HG03175 (cell line): ENCODE results near the gene EXOC3L1.

ENCODE experiments used
- ATAC-seq: cut with Tn5 transposase; IDR thresholded peaks from one replicate; pipeline ENCODE4 v1.9.1; 2021; ENCODE audit warnings: mild to moderate bottlenecking, moderate library complexity; ENCODE audit not compliant: unreplicated experiment

The EXOC3L1 gene

DNA sequence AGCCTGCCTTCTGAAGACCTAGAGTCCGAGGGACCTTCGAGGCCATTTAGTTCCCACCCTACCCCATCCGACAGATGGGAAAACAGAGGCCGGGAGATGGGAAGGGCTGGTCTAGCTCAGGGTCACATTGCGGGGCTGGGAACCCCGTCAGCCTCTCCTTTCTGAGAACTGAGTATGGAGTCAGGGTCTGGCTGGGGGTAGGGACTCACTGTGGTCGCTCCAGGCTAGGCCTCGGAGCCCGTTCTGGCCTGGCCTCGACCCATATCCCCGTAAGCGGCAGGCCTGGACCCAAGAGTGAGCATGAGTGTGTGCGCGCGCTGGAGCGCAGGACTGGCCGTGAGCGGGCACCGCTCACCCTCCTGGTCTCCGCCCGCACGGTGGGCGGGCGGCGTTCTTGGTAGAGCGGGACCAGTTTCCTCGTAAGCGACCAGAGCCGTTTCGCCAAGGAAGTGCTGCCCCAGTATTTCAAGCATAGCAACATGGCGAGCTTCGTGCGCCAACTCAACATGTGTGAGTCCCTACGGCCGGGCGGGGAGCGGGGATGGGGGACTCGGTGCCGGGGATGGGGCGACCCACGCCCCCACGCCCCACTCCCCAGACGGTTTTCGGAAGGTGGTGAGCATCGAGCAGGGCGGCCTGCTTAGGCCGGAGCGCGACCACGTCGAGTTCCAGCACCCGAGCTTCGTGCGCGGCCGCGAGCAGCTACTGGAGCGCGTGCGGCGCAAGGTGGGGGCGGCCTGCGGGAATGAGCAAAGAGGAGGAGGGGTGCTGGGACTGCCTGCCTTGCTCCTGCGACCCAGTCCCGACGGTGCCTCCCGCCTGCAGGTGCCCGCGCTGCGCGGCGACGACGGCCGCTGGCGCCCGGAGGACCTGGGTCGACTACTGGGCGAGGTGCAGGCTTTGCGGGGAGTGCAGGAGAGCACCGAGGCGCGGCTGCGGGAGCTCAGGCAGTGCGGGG, 24.5 kb downstream of the EXOC3L1 start:
- ATAC-seq = no peak

DNA sequence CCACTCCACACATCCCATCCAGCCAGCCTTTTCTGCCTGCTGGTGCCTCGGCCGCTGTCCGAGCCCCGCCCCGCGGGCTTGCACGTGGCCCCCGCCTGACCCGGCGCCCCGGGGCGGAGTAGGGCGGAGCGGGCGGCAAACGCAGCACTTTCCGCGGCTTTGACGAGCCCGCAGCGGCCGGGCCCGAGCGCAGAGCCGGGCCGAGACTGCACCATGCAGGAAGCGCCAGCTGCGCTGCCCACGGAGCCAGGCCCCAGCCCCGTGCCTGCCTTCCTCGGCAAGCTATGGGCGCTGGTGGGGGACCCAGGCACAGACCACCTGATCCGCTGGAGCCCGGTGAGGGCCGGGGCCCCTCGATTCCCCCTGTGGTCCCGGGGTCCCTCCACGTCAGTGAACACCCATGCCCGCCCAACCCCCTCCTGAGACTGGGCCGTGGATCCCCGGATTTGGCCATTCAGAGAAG, 25.3 kb downstream of the EXOC3L1 start, which contains the start of gene HSF4:
Gene HSF4 (plus strand): TSS at position 147 of the 463 bp plus-strand sequence. CDS start 67 bp downstream, at position 214.
- ATAC-seq = no peak

DNA sequence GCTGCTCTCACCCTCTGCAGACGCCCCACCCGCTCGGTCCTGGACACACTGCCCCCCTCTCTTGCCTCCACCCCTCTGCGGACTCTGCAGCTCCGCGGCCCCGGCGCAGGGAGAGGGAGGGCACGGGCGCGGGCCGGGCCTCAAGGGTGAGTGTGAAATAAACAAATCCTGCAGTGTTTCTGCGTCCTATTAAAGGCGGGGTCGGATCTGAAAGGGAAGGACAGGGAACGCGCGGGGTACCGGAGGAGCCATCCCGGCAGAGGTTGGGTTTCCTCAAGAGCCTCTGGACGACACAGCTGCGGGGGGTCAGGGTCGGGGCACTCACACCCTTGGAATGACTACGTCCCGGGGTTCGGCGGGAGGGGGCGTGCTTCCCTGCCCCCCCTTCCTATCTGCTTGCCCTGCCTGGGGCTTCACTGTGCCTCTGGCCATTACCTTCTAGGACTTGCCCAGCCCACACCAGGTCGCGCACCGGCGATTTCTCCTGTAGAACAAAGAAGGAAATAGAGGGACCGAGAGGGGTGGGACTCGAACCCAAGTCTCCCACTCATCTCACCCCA, 25.9 kb downstream of the EXOC3L1 start:
- no peak for ATAC-seq

DNA sequence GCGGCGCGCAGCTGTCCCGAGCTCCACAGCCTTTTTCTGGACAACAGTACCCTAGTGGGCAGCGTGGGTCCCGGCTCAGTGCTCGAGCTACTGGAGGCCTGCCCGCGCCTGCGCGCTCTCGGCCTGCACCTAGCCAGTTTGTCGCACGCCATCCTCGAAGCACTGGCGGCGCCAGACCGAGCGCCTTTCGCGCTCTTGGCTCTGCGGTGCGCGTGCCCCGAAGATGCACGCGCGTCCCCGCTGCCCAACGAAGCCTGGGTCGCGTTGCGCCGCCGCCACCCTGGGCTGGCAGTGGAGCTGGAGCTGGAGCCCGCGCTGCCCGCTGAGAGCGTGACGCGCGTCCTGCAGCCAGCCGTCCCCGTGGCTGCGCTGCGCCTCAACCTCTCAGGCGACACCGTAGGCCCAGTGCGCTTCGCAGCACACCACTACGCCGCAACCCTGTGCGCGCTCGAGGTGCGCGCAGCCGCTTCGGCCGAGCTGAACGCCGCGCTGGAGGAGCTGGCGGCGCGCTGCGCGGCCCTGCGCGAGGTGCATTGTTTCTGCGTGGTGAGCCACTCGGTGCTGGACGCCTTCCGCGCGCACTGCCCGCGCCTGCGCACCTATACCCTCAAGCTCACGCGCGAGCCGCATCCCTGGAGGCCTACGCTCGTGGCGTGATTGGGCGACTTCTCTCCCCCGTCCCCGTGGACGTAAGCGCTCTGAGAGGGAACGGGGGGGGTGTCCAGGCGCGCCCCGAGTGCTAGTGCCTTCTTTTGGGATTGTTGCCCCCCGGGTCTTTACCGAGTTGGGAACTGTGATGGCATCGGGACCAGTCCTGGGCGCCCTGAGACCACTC, 26.6 kb downstream of the EXOC3L1 start:
- no peak for ATAC-seq

DNA sequence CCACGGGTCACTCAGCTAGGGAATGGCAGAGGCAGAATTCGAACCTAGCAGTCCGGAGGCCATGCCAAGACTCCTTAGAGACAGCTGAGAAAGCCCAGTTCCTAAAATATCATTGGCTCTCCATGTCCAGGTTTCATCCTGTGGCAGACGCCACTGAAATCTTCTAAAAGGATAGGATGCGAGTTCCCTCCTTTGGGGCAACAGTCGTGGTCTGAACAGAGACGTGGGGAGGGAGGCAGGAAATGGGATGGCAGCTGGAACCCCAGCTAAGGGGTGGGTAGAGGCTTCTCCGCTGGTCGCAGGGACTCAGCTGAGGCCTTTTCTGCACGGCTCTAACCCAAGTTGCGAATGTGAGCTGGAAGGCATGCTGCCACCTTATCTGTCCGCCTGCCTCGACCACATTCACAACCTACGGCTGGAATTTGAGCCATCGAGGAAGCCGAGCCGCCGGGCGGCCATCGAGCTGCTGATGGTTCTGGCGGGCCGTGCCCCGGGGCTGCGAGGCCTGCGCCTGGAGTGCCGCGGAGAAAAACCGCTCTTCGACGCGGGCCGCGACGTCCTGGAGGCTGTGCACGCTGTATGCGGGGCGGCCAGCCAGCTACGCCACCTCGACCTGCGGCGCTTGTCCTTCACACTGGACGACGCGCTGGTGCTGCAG, 27.3 kb downstream of the EXOC3L1 start:
- ATAC-seq = no peak

DNA sequence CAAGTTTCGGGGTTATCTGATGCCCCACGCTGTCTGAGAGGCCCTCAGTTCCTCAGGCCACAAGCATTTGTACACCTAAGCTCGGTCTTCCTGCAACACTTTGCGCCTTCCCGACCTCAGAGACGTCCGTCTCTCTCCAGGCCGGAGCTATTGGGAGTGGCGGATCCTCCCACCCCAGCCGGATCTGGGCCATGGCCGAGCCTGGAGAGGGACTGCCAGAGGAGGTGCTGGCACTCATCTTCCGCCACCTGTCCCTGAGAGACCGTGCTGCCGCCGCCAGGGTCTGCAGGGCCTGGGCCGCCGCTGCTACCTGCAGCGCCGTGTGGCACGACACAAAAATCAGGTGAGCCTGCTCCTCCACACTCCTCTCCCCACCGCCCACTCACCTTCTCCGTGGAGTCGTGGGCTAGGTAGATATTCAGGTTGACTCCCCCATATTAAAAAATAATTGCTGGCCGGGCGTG, 28.3 kb downstream of the EXOC3L1 start:
- no peak for ATAC-seq

DNA sequence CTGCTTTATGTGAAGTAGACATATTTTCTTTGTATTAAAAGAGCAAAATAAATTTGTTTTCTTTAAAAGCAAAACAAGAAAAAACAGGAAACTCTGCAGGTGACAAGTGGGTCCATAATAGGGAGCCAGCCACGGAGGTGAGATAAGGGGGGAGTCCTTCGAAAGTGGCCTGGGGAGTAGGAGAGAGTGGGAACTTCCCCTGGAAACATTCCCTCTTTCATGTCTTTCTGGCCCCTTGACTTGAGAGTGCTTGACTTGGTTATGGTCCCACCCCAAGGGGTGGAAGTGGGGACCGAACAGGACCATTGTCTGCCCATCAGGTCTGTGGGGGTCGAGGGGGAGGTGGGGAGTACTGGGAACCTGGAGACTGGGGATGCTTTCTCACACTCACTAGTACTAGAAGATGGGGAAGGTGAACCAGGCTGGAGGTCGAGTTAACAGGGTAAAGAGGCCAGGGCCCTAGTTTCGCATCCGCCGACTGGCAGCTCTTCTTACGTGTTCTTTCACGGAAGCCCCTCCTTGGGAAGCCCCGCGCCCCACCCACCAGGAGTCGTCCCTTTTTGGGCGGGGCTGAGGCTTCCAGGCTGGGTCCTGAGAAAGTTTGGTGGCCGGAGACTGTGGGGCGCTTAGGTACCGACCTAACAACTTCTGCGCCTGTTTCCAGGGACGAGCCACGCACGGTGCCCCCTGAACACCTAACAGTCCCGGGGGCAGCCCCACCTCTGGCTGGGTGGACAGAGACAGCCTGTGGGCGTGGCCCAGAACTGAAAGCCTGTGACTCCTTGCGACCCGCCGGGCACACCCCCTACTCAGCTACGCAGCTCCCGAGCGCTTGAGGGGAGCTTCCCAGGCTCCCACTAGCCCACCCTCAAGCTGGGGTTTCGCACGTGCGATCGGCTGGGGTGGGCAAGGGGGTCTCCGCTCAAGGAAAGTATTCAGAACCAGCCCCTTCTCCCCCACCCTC, 31.0 kb downstream of the EXOC3L1 start:
- ATAC-seq = peak; percentile 32

DNA sequence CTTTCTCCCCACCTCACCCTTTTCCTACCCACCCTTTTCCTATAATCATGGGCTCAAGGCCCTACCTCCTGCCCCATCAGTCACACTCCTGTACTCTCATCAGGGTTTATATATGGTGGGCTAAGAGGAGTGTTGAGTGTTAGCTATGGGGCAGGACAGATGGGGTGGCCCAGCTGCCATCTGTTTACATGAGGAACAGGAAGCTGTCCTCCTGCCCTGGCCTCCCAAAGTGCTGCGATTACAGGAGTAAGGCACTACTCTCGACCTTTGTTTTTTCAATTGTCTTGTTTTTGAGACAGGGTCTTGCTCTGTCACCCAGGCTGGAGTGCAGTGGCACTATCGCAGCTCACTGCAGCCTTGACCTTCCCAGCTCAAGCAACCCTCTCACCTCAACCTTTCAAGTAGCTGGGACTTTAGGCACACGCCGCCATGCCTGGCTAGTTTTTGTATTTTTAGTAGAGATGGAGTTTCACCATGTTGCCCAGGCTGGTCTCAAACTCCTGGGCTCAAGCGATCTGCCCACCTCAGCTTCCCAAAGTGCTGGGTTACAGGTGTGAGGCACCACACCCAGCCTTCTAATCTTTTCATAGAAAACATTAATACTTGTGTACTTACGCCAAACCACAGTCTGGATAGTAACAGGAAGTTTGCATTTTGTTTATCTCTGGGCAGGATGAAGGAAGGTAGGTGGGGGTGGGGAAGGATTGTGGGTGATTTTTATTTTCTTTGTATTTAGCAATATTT, 31.9 kb downstream of the EXOC3L1 start:
- ATAC-seq = no peak

DNA sequence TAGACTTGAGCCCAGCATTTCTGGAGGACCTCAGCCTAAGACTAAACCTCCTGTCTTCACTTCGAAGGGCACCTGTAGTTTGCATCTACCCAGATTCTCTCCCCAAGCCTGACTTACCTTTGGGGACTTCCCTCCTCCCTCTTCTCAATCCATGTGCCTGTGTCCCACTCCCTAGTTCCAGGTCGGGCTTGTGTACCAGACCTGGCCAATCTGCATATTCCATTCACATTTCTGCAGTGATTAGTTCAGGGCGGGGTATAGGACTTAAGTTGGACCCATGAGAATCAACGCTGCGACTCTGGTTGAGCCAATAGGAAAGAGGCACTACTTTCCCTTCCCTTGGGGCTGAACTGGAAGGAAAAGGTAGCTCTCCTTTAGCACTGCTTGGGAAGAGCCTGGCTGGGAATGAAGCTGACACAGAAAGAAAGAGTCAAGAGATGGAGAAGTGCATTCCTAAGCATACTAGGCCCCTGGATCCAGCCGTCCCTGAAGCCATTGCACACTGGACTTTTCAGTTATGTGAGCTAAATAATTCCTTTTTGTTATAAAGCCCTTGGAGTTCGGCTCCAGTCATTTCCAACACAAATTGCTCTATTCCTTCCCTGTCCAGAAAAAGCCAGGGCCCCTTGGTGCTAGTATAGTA, 32.7 kb downstream of the EXOC3L1 start:
- no peak for ATAC-seq

DNA sequence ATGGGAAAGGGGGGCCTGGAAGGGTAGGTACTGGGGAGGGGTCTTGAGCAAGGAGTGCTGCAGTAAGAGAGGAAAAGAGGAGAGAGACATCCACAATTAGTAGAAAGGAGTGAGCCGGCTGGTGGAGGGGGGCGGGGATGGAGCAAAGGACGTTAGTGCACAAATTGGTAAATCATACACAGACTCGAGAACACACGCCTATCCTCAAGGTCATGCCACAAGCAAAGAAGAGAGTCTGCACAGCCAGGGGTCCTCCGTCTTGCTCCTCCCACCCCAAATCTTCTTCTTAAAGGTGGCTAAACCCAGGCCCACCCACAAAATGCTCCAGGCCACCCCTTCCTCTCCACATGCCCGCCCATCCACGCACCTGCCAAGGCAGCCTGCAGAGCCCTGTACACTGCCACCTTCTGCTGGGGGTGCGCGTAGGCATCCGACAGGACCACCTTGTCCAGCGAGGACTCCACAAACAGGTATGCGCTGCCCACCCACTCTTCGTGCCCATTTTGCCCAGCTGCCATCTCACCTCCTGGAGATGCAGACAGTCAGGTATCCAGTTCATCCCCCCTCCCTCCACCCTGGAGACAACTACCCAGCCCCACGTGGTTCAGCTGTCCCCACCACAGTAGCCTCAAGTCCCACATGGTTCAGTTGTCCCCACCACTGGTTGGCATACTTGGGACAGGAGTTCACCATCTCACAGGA, 33.6 kb downstream of the EXOC3L1 start:
- no peak for ATAC-seq

DNA sequence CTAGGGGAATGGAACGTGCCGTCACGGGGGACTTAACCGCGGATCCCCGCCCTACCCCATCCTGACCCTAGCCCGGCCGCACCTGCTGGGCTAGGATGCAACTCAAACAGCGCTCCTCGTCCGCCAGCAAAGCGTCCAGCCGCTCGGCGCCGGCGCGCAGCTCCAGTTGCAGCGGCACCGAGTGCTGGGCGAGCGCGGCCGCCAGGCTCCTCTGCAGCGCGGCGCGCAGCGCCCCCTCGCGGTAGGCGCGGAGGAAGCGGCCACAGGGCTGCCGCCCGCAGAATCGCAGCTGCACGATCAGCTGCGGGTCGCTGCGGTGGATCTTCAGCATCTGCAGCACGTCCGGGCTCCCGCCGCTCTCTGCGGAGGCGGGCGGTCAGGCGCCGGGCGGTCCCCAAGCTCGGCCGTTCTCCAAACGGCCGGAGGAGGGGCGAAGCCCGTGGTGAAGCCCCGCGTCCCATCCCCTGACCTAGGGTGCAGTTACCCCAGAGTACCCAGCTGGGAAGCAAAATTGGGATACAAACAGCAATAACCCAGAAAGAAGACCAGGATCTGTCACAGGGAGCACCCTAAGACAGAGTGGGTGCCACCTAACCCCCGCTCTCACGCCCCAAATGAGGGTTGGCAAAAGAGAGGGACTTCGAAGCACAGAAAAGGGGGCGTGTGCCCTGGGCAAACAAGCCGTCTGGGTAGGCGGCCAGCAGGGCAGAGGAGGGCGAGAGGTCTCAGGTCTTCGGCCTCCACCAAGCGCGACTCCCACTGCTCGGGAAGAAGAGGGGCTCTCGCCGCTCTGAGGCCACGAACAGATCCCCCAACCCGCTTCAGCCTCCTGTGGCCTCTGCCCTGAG, 34.4 kb downstream of the EXOC3L1 start:
- peak; percentile 21 for ATAC-seq

DNA sequence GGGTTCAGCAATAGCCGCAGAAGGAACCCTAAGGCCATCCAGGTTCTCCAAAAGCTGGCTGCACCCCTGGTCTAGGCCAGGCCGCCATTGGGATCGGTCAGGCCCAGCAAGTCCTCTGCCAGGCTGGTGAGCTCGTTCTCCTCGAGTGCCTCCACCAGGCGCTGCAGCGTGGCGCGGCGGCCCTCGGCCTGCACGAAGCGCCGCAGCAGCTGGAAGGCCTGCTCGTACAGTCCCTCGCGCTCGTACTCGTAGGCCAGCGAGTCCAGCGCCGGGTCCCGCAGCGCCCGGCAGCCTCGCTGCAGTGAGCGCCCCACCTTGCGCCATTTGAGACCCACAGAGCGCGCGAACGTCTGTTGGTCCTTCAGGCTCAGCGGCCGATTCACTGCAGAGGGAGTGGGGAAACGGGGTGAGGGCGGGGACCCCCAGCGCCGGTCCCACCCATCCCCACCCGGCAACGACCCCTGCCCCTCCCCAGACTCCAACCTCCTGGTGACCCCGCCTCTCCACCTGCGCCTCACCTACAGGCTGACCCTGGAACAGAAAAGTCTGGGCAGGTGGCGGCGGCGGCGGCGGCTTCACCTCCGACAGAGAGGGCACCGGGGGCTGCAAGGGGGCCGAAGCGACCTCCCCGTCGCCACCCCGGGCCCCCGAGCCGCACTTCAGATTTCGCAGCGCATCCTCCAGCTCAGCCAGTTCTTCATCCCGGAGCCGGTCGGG, 35.2 kb downstream of the EXOC3L1 start:
- ATAC-seq = no peak

DNA sequence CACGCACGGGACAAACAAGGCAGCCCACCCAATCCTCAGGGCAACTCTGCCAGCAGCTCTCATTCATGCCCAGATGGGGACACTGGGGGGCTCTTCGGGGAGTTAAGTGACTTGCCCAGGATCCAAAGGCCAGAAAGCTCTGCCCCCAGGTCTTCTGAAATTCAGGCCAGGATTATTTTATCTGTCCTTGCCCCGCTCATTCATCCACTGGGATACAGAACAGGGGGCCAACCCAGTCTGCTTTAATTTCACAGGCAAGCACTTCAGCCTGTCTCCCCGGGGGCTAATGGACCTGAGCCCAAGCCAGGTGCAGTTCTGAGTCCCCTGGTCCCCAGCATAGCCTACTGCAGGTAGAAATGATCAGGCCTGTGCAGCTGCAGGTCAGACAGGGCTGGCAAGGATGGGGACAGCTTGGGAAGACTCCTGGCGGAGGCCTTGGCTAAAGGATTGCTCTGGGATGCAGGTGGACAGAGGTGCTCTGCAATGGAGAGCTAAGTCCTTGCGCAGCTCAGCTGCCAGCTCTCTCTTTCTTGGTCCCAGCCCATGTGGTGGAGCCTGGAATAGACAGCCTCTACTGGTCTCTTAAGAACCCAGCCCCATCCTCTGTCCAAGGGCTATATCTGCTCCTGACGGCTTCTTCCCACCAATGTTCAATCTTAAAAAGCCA, 38.4 kb downstream of the EXOC3L1 start:
- ATAC-seq = no peak

DNA sequence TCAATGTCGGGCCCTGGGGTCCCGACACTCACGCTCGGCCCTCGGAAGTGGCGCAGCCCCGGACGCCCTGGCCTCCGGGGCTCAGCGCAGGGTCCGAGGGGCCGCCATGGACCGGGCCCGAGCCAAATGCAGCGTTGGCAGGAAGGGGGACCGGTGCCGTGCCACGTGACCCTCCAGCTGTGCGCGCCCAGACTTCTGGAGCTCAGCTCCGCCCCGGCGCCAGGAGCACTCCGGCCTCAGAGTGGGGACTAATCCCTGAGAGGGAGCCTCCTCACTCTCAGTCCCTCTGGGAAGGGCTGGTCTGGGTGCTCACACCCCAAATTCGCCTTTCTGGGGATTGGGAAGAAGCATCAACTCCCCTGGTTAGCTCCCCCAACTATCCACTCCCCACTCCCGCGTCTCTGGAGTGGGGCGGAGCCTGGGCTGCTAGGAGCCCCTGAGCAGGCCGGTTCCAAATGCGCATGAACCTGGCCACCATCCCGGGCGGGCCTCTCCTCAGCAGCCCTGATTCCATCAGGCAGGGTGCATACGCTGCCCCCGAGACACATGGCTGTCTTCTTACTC, 39.0 kb downstream of the EXOC3L1 start, which contains the start of gene B3GNT9:
Gene B3GNT9 (minus strand): TSS at position 166 of the 564 bp plus-strand sequence. CDS start 513 bp downstream, outside the sequence.
- ATAC-seq = peak; percentile 39
